MM.1S (cell line): ENCODE measurements around the gene PRUNE2.

Source experiments
- DNase-seq: peaks from one replicate; pipeline ENCODE4 v3.0.0-alpha.2; 2015
- H2AFZ ChIP-seq: fragments of 300-600 bp; sonication (generic); 2 replicates; pipeline ENCODE4 v1.6.0; 2016; ENCODE audit warnings: antibody characterized with exemption, low read length
- H3F3A ChIP-seq: fragments of 300-600 bp; sonication (generic); 2 replicates; pipeline ENCODE4 v1.6.1; 2016; ENCODE audit warnings: mild to moderate bottlenecking, antibody characterized with exemption, low read length, moderate library complexity, mixed read lengths; ENCODE audit not compliant: insufficient read depth
- H3K27ac ChIP-seq: fragments of 300-600 bp; sonication (generic); 2 replicates; pipeline ENCODE4 v1.5.1; 2016; ENCODE audit warnings: mild to moderate bottlenecking, low read length
- H3K27me3 ChIP-seq: fragments of 300-600 bp; sonication (generic); replicated peaks from 2 replicates; pipeline ENCODE4 v1.6.0; 2016; ENCODE audit warnings: low read length; ENCODE audit not compliant: insufficient read depth
- H3K36me3 ChIP-seq: fragments of 300-600 bp; sonication (generic); replicated peaks from 2 replicates; pipeline ENCODE4 v1.6.1; 2016; ENCODE audit warnings: mild to moderate bottlenecking, low read length, mixed read lengths; ENCODE audit not compliant: insufficient read depth
- H3K4me1 ChIP-seq: fragments of 300-600 bp; sonication (generic); 2 replicates; pipeline ENCODE4 v1.6.1; 2016; ENCODE audit warnings: low read length, mixed read lengths
- H3K4me2 ChIP-seq: fragments of 300-600 bp; sonication (generic); 2 replicates; pipeline ENCODE4 v1.6.0; 2016; ENCODE audit warnings: low read depth, low read length
- H3K4me3 ChIP-seq: fragments of 300-600 bp; sonication (generic); 2 replicates; pipeline ENCODE4 v1.5.1; 2016; ENCODE audit warnings: low read length, mixed read lengths
- H3K79me2 ChIP-seq: fragments of 300-600 bp; sonication (generic); 2 replicates; pipeline ENCODE4 v1.6.1; 2016; ENCODE audit warnings: mixed run types, low read length, mixed read lengths
- H3K9ac ChIP-seq: fragments of 300-600 bp; sonication (generic); 2 replicates; pipeline ENCODE4 v1.6.1; 2016; ENCODE audit warnings: low read length, mixed read lengths
- H3K9me2 ChIP-seq: fragments of 300-600 bp; sonication (generic); replicated peaks from 2 replicates; pipeline ENCODE4 v1.6.1; 2016; ENCODE audit warnings: mild to moderate bottlenecking, low read length, mixed read lengths; ENCODE audit not compliant: insufficient read depth
- H3K9me3 ChIP-seq: fragments of 300-600 bp; sonication (generic); replicated peaks from 2 replicates; pipeline ENCODE4 v1.6.1; 2016; ENCODE audit warnings: mild to moderate bottlenecking, low read length, mixed read lengths; ENCODE audit not compliant: insufficient read depth
- H4K20me1 ChIP-seq: fragments of 300-600 bp; sonication (generic); 2 replicates; pipeline ENCODE4 v1.6.1; 2016; ENCODE audit warnings: mild to moderate bottlenecking, low read length, moderate library complexity, mixed read lengths; ENCODE audit not compliant: insufficient read depth
- CTCF ChIP-seq: fragments of 300-600 bp; sonication (generic); IDR thresholded peaks from 2 replicates; pipeline ENCODE4 v1.5.1; 2016; ENCODE audit warnings: antibody characterized with exemption, low read length, mixed read lengths
- EZH2 ChIP-seq: fragments of 300-600 bp; sonication (generic); optimal IDR thresholded peaks from 2 replicates; pipeline ENCODE3; 2017; ENCODE audit warnings: low read depth, mild to moderate bottlenecking, antibody characterized with exemption, low read length, mixed read lengths
- EZH2phosphoT487 ChIP-seq: fragments of 300-600 bp; sonication (generic); IDR thresholded peaks from 2 replicates; pipeline ENCODE4 v1.6.1; 2018; ENCODE audit warnings: antibody characterized with exemption, low read length

The PRUNE2 gene

GRCh38 chr9:76707510-76707909, 198.4 kb downstream of the PRUNE2 start:
- TF ChIP-seq CTCF: no peak
- no peak for TF ChIP-seq EZH2phosphoT487
- no peak for TF ChIP-seq EZH2
- Histone ChIP-seq H3K4me3 (no peak overlapping the region), H3K9me3 (no peaks in the 10 kb centered on the region), H3K4me2 (no peak overlapping the region), H3K9ac (no peak overlapping the region), H4K20me1 (no peaks in the 10 kb centered on the region), H3K9me2 (no peaks in the 10 kb centered on the region), H3K27me3 (no peaks in the 10 kb centered on the region), H3K27ac (no peak overlapping the region), H3K79me2 (no peaks in the 10 kb centered on the region), H2AFZ (no peak overlapping the region), H3K4me1 (no peaks in the 10 kb centered on the region), H3K36me3 (no peaks in the 10 kb centered on the region), H3F3A (no peaks in the 10 kb centered on the region)
- DNase-seq: no peak

- Histone ChIP-seq H3K79me2 (no peaks in the 10 kb centered on the region), H3K27ac (no peak overlapping the region), H3K4me3 (no peak overlapping the region), H3K4me2 (no peak overlapping the region), H3K36me3 (no peaks in the 10 kb centered on the region), H3F3A (no peaks in the 10 kb centered on the region), H3K9me2 (no peaks in the 10 kb centered on the region), H3K9ac (no peak overlapping the region), H3K4me1 (no peaks in the 10 kb centered on the region), H4K20me1 (no peaks in the 10 kb centered on the region), H3K9me3 (no peaks in the 10 kb centered on the region), H3K27me3 (no peaks in the 10 kb centered on the region), H2AFZ (no peak overlapping the region)
- DNase-seq: peak; percentile 61
- TF ChIP-seq CTCF (peak; percentile 66), EZH2phosphoT487 (no peak), EZH2 (no peak)
These were observed 201.2 kb downstream of the PRUNE2 start for GRCh38 chr9:76704593-76705204.

- Histone ChIP-seq H3K9me2 (no peaks in the 10 kb centered on the region), H3K9ac (no peak overlapping the region), H3K4me2 (no peak overlapping the region), H3K36me3 (no peaks in the 10 kb centered on the region), H2AFZ (no peak overlapping the region), H3K79me2 (no peaks in the 10 kb centered on the region), H3K27me3 (no peaks in the 10 kb centered on the region), H3F3A (no peaks in the 10 kb centered on the region), H3K4me3 (no peak overlapping the region), H3K4me1 (no peaks in the 10 kb centered on the region), H3K9me3 (no peaks in the 10 kb centered on the region), H3K27ac (no peak overlapping the region), H4K20me1 (no peaks in the 10 kb centered on the region)
- no peak for DNase-seq
- no peak for TF ChIP-seq EZH2phosphoT487
- TF ChIP-seq CTCF: no peak
- no peak for TF ChIP-seq EZH2
These were observed 202.6 kb downstream of the PRUNE2 start for GRCh38 chr9:76703270-76703669.
